ENCODE measurements around the gene PNRC2.

The PNRC2 gene, protein sequence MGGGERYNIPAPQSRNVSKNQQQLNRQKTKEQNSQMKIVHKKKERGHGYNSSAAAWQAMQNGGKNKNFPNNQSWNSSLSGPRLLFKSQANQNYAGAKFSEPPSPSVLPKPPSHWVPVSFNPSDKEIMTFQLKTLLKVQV

DNA sequence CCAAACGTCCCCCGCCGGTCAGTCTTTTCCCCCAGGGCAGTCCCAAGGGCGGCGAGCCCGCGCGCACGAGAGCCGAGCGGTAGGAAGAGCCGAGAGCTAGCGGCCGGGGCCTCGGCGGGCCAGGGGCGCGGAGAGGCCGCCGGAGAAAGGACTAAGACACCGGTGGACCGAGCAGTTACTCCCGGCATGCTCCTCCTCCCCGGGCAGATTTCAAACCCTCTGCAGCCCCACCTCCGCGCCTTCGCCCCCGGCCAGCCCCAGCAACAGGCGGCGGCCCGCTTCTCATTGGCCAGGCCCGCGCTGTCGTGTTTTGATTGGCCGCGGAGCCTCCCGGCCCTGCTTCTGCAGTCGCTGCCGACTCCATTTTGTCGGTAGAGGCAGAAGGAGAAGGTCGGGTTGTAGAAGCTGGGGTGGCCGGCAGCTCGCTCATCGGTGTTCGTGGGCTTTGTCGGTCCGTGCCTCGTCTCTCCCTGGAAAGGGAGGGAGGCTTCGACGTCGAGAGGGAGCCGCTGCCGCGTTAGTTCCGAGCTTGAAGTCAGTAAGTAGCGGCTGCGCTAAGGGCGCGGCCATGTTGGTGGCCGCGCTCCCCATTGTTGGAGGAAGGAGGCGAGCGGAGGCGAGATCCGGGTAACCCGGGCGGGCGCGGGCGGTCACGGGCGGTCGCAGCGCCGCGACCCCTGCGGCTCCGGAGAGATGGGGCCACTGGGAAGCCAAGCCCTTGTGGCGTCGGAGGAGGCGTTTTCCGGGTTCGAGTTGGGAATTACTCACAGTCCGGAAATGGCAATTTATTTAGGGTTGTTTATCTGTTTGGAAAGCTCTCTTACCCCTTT lies at the start of gene PNRC2:
PNRC2 (plus strand) TSS at position 368 of the 830 bp plus-strand sequence. CDS start 1,630 bp downstream, outside the sequence.
- H3F3A ChIP-seq (ENCODE audit: low read depth), result no peaks in the 10 kb centered on the region; the same call in 1 of the 2 replicates
- H3K4me3 ChIP-seq (ENCODE audit: low read length, poor library complexity, severe bottlenecking), result peak within 1 kb of the TSS; percentile 96
- no peaks in the 10 kb centered on the region for H3K27me3 ChIP-seq (ENCODE audit: insufficient read depth, low read length, poor library complexity, severe bottlenecking)
- H3K9me3 ChIP-seq (ENCODE audit: insufficient read depth, low read depth, low read length), result no peaks in the 10 kb centered on the region
- peaks cover 17% of the 10 kb centered on the region for H3K4me1 ChIP-seq (ENCODE audit: insufficient read depth, low read length, poor library complexity, severe bottlenecking)
- peaks cover 46% of the 10 kb centered on the region for H3K79me2 ChIP-seq (ENCODE audit: insufficient read depth, low read length)
- peak within 1 kb of the TSS; percentile 100 for H3K9ac ChIP-seq (ENCODE audit: low read depth, low read length, poor library complexity, severe bottlenecking)
- H4K20me1 ChIP-seq (ENCODE audit: insufficient read depth, low read length, poor library complexity, severe bottlenecking), result peaks cover 30% of the 10 kb centered on the region
- TF ChIP-seq EZH2phosphoT487 (IDR thresholded peaks at IDR 0.05; ENCODE audit: borderline replicate concordance), result no peak
- TF ChIP-seq, protein P1, sequence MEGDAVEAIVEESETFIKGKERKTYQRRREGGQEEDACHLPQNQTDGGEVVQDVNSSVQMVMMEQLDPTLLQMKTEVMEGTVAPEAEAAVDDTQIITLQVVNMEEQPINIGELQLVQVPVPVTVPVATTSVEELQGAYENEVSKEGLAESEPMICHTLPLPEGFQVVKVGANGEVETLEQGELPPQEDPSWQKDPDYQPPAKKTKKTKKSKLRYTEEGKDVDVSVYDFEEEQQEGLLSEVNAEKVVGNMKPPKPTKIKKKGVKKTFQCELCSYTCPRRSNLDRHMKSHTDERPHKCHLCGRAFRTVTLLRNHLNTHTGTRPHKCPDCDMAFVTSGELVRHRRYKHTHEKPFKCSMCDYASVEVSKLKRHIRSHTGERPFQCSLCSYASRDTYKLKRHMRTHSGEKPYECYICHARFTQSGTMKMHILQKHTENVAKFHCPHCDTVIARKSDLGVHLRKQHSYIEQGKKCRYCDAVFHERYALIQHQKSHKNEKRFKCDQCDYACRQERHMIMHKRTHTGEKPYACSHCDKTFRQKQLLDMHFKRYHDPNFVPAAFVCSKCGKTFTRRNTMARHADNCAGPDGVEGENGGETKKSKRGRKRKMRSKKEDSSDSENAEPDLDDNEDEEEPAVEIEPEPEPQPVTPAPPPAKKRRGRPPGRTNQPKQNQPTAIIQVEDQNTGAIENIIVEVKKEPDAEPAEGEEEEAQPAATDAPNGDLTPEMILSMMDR (conservative IDR thresholded peaks at IDR 0.05; ENCODE audit: low read length), result no peak
- no peaks in the 10 kb centered on the region for H3K9me2 ChIP-seq (replicated peaks; ENCODE audit: low read depth, low read length)
- H3K4me2 ChIP-seq (ENCODE audit: low read depth, low read length, poor library complexity, severe bottlenecking), result peak within 1 kb of the TSS; percentile 76
- H2AFZ ChIP-seq (ENCODE audit: low read length), result peak within 1 kb of the TSS; percentile 81
- H3K36me3 ChIP-seq (ENCODE audit: insufficient read depth, low read length), result peaks cover 26% of the 10 kb centered on the region; the same call in 1 of the 2 replicates

DNA sequence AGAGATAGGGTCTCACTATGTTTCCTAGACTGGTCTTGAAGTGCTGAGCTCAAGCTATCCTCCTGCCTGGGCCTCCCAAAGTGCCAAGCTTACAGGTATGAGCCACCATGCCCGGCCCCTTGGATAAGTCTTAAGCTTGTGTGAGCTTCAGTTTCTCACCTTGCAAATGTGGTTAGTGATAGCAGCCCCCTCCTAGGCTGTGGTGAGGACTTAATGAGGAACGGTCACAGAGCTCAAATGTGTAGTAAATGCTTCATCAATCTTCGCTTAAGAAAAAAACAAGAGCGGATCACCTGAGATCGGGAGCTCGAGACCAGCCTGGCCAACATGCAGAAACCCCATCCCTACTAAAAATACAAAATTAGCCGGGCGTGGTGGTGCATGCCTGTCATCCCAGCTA lies 49.5 kb upstream of the PNRC2 start:
- peak overlapping the region; percentile 70 for H3K4me3 ChIP-seq (ENCODE audit: low read length, poor library complexity, severe bottlenecking)
- H3K79me2 ChIP-seq (ENCODE audit: insufficient read depth, low read length), result peaks cover 49% of the 10 kb centered on the region
- no peaks in the 10 kb centered on the region for H3K9me3 ChIP-seq (ENCODE audit: insufficient read depth, low read depth, low read length)
- TF ChIP-seq EZH2phosphoT487 (IDR thresholded peaks at IDR 0.05; ENCODE audit: borderline replicate concordance), result no peak
- TF ChIP-seq, protein P1 (conservative IDR thresholded peaks at IDR 0.05; ENCODE audit: low read length), result no peak
- no peaks in the 10 kb centered on the region for H4K20me1 ChIP-seq (ENCODE audit: insufficient read depth, low read length, poor library complexity, severe bottlenecking)
- H3K4me1 ChIP-seq (ENCODE audit: insufficient read depth, low read length, poor library complexity, severe bottlenecking), result peaks cover 65% of the 10 kb centered on the region
- 0 out of 2 replicates have a peak, but pooled peaks cover 4% of the 10 kb centered on the region for H3F3A ChIP-seq (ENCODE audit: low read depth)
- H3K9me2 ChIP-seq (replicated peaks; ENCODE audit: low read depth, low read length), result no peaks in the 10 kb centered on the region
- peak overlapping the region; percentile 80 for H3K4me2 ChIP-seq (ENCODE audit: low read depth, low read length, poor library complexity, severe bottlenecking)
- H3K27me3 ChIP-seq (ENCODE audit: insufficient read depth, low read length, poor library complexity, severe bottlenecking), result no peaks in the 10 kb centered on the region
- peak overlapping the region; percentile 68 for H3K9ac ChIP-seq (ENCODE audit: low read depth, low read length, poor library complexity, severe bottlenecking)
- no peak overlapping the region for H2AFZ ChIP-seq (ENCODE audit: low read length)
- no peaks in the 10 kb centered on the region for H3K36me3 ChIP-seq (ENCODE audit: insufficient read depth, low read length)

DNA sequence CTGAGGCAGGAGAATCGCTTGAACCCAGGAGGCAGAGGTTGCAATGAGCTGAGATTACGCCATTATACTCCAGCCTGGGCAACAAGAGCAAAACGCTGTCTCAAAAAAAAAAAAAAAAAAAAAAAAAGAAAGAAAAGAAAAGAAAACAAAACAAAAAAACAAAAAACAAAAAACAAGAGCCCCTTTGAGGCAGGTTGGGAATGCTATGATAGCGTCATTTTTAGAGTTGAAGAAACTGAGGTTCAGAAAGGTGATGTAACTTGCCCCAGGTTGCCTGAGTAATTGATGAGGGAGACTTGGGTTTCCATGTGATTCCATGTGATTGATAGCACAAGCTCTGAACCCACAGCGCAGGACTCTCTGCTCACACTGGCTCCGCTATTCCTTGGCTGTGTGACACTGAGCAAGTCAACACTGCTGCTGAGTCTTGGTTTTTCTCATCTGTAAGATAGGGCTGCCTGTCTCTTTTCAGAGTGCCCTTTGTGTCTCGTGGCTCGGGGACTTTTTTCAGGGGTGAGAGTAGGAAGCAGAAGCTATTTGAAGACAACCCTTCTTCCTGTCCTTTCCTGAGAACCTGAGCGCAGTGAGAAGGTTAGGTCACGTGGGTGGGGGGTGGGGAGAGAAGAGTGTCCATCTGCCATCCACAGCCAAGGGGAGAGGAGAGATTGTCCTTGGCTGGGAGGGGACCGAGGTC lies 48.9 kb upstream of the PNRC2 start:
- Histone ChIP-seq H3K9me3 (ENCODE audit: insufficient read depth, low read depth, low read length) (no peaks in the 10 kb centered on the region), H3K4me2 (ENCODE audit: low read depth, low read length, poor library complexity, severe bottlenecking) (peak overlapping the region; percentile 80), H2AFZ (ENCODE audit: low read length) (no peak overlapping the region), H3K4me3 (ENCODE audit: low read length, poor library complexity, severe bottlenecking) (peak overlapping the region; percentile 70), H4K20me1 (ENCODE audit: insufficient read depth, low read length, poor library complexity, severe bottlenecking) (no peaks in the 10 kb centered on the region), H3K9me2 (replicated peaks; ENCODE audit: low read depth, low read length) (no peaks in the 10 kb centered on the region), H3K36me3 (ENCODE audit: insufficient read depth, low read length) (no peaks in the 10 kb centered on the region), H3K79me2 (ENCODE audit: insufficient read depth, low read length) (peaks cover 47% of the 10 kb centered on the region), H3K4me1 (ENCODE audit: insufficient read depth, low read length, poor library complexity, severe bottlenecking) (peaks cover 61% of the 10 kb centered on the region), H3K9ac (ENCODE audit: low read depth, low read length, poor library complexity, severe bottlenecking) (peak overlapping the region; percentile 68), H3F3A (ENCODE audit: low read depth) (0 out of 2 replicates have a peak, but pooled peaks cover 4% of the 10 kb centered on the region), H3K27me3 (ENCODE audit: insufficient read depth, low read length, poor library complexity, severe bottlenecking) (no peaks in the 10 kb centered on the region)
- TF ChIP-seq, protein P1 (conservative IDR thresholded peaks at IDR 0.05; ENCODE audit: low read length), result no peak
- TF ChIP-seq EZH2phosphoT487 (IDR thresholded peaks at IDR 0.05; ENCODE audit: borderline replicate concordance), result no peak

All from Loucy (cell line).